Peyer's patch (tissue), 4 donors: Measurements from ENCODE around the gene CUL3. TPM values are rescaled to one million over a fixed set of nuclear protein-coding genes. Genes with fewer than 3 reads are reported as not detected.

Experiments used
- DNase-seq, 3 donors: peaks; one replicate each; pipeline ENCODE4 v3.0.0-alpha.2; 2017 to 2019
- H3K27ac ChIP-seq, 4 donors: fragments of 200-600 bp; sonication (generic); one replicate each; pipeline ENCODE4 v1.5.1; 2016 to 2019
- H3K27me3 ChIP-seq, 2 donors: fragments of 200-600 bp; sonication (generic); one replicate each; pipeline ENCODE4 v1.5.1; 2019
- H3K36me3 ChIP-seq, 3 donors: fragments of 200-600 bp; sonication (generic); one replicate each; pipeline ENCODE4 v1.5.1; 2016 to 2019
- H3K4me1 ChIP-seq, 4 donors: fragments of 200-600 bp; sonication (generic); one replicate each; pipeline ENCODE4 v1.5.1; 2016 to 2019
- H3K4me3 ChIP-seq, 4 donors: fragments of 200-600 bp; sonication (generic); 1 replicate in 3 of 4; 2 replicates in 1 of 4; pipeline ENCODE4 v1.5.1; 2016 to 2019; ENCODE audit warnings: mild to moderate bottlenecking in 1 of 4
- H3K9me3 ChIP-seq, 4 donors: fragments of 200-600 bp; sonication (generic); one replicate each; pipeline ENCODE4 v1.5.1; 2016 to 2019; ENCODE audit warnings: mild to moderate bottlenecking in 1 of 4
- POLR2A ChIP-seq, 2 donors: fragments of 450-650 bp; IDR thresholded peaks; one replicate each; pipeline ENCODE4 v1.5.1; 2017; ENCODE audit warnings: antibody characterized with exemption in 2 of 2, mild to moderate bottlenecking in 2 of 2, moderate library complexity in 2 of 2
- total RNA-seq, 4 donors: library from RNA; depleted of rRNA; stranded (reverse); fragments of >200 nt; gene quantifications; one replicate each; pipeline ENCODE4 v1.1.0, GENCODE V29; 2016
- TF ChIP-seq, protein P1 (sequence below), 6 experiments: fragments of 450-650 bp in 4 of 6; fragments of 200-600 bp in 2 of 6; sonication (generic) in 1 of 6; IDR thresholded peaks; one replicate each; pipeline ENCODE4 v1.5.1; 2017 to 2019; ENCODE audit warnings: antibody characterized with exemption in 6 of 6, mild to moderate bottlenecking in 3 of 6, moderate library complexity in 1 of 6

CUL3 gene
- total RNA-seq, 4 donors from 2014 or later: 40.5 to 96.6 (median 77.1) TPM

DNA sequence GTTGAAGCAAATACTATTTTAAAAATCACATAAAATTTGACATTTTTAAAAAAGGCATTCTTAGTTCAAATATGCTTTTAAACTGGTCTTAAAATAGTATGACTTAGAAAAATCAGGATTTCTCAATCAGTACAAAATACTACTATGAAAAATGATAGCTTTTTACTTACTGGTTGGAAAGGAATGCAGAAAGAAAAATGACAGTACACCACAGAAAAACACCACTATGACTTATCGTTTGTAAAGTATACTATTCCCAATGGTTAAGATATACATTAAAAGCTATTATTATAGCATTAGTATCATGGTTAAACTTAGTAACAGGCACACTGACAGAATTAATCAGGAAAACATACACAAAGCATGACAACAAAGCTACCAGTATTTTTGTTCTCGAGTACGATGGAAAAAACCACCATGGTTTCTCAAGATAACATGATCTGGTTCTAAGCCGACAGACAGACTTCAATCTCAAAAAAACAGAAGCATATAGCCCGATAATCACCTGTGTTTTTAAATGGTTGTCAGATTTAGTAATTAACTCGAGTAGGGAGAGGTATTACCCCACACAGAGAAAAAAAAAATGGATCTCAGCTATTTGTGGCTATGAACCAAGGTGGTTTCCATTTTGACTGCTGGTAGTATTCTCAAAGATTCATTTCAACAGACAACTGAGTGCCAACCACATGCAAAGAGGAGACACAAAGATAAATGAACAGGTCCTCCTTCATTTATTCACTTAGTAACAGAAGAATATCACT, 39.1 kb downstream of the CUL3 start:
- Histone ChIP-seq H3K4me1 (peaks cover 0 to 9% (median 0%) of the 10 kb centered on the region in 4 donors), H3K9me3 (no peaks in the 10 kb centered on the region), H3K36me3 (peaks cover 0 to 11% (median 0%) of the 10 kb centered on the region in 3 donors), H3K4me3 (no peak overlapping the region), H3K27me3 (no peaks in the 10 kb centered on the region), H3K27ac (no peak overlapping the region)
- TF ChIP-seq, protein P1, sequence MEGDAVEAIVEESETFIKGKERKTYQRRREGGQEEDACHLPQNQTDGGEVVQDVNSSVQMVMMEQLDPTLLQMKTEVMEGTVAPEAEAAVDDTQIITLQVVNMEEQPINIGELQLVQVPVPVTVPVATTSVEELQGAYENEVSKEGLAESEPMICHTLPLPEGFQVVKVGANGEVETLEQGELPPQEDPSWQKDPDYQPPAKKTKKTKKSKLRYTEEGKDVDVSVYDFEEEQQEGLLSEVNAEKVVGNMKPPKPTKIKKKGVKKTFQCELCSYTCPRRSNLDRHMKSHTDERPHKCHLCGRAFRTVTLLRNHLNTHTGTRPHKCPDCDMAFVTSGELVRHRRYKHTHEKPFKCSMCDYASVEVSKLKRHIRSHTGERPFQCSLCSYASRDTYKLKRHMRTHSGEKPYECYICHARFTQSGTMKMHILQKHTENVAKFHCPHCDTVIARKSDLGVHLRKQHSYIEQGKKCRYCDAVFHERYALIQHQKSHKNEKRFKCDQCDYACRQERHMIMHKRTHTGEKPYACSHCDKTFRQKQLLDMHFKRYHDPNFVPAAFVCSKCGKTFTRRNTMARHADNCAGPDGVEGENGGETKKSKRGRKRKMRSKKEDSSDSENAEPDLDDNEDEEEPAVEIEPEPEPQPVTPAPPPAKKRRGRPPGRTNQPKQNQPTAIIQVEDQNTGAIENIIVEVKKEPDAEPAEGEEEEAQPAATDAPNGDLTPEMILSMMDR (IDR thresholded peaks at IDR 0.05): no peak
- no peak for TF ChIP-seq POLR2A (IDR thresholded peaks at IDR 0.05)
- no peak for DNase-seq

DNA sequence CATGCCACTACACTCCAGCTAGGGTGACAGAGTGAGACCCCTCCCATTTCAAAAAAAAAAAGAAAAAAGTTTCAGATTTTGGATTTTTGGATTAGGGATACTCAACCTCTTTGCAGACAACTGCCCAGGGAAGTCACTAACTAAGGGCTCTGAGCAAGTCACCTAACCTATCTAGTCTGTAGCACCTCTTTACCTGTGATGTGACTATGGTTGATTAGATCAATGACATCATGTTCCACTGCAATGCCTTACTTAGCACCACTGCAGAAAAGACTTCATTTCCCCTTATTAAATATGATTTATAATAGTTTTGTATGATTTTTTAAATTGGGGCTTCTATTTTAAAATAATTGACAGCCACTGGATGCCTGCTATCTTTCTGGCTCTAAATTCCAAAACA, 41.2 kb downstream of the CUL3 start:
- Histone ChIP-seq H3K4me3 (no peak overlapping the region), H3K9me3 (no peaks in the 10 kb centered on the region), H3K27ac (no peak overlapping the region), H3K36me3 (peaks cover 0 to 18% (median 0%) of the 10 kb centered on the region in 3 donors), H3K27me3 (no peaks in the 10 kb centered on the region), H3K4me1 (peaks cover 0 to 9% (median 0%) of the 10 kb centered on the region in 4 donors)
- DNase-seq: no peak
- TF ChIP-seq, protein P1 (IDR thresholded peaks at IDR 0.05): no peak
- TF ChIP-seq POLR2A (IDR thresholded peaks at IDR 0.05): no peak

DNA sequence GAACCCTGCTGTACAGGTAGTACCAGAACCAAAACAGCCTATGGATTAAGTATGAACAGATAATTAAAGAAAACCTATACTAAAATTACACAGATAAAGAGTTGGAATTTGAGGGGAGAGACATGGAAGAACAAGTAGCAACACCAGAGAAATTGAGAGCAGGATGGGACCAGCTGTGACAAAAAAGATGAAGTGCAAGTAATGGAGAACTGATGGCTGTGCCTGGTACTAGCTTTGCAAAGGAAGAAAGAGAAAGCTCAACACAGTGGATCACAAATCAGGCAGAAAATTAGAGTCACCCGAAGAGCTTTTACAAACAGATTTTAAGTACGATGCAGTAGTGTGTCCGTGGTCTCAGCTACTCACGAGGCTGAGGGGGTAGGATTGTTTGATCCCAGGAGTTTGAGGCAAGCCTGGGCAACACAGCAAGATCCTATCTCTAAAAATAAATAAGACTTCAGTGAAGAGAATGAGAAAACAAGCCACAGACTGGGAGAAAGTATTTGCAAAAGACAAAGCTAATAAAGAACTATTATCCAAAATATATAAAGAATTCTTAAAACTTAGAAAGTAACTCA, 46.5 kb downstream of the CUL3 start:
- Histone ChIP-seq H3K27ac (no peak overlapping the region), H3K36me3 (peaks cover 0 to 18% (median 0%) of the 10 kb centered on the region in 3 donors), H3K9me3 (no peaks in the 10 kb centered on the region), H3K4me3 (no peak overlapping the region), H3K4me1 (no peaks in the 10 kb centered on the region), H3K27me3 (no peaks in the 10 kb centered on the region)
- no peak for DNase-seq
- no peak for TF ChIP-seq POLR2A (IDR thresholded peaks at IDR 0.05)
- TF ChIP-seq, protein P1 (IDR thresholded peaks at IDR 0.05): no peak

DNA sequence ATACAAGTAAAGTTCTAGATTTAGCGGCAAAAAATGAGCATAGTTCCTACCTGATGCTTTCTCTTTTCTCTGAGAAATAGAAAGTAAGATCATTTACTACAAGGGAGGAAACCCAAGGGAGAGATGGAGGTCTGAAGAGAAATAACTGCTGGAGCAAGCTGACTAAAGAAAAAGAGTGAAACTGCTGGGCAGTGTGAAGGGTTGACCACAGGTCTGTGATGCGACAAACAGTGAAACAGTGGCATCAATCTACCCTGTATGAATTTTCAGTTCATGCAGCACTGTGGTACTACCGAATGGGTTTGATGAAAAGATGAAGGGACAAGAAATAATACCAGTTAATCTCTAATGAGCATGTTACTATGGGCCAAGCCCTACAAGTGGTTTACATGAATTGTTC, 52.2 kb downstream of the CUL3 start:
- Histone ChIP-seq H3K9me3 (no peaks in the 10 kb centered on the region), H3K4me3 (no peak overlapping the region), H3K27ac (no peak overlapping the region), H3K36me3 (peaks cover 0 to 16% (median 0%) of the 10 kb centered on the region in 3 donors), H3K27me3 (no peaks in the 10 kb centered on the region), H3K4me1 (no peaks in the 10 kb centered on the region)
- TF ChIP-seq POLR2A (IDR thresholded peaks at IDR 0.05): no peak
- no peak for DNase-seq

DNA sequence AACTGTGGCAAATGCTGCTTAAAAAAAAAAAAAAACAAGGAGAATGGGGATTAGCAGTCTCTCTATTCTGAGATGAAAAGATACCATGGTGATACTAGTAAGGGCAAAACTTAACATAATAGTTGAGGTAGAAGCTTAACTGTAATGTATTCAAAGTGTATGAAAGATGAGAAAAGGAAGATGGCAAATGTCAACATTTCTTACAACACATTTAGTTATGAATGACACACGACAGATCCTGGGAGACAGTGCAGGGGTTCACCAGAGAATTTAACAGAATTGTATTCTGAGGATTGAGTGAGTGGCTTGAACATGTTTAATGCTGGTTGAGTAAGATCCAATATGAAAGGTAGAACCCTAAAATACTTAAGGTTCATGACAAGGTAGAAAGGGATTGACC, 52.7 kb downstream of the CUL3 start:
- no peak overlapping the region for H3K4me3 ChIP-seq
- TF ChIP-seq, protein P1 (IDR thresholded peaks at IDR 0.05): no peak
- TF ChIP-seq POLR2A (IDR thresholded peaks at IDR 0.05): no peak
- no peaks in the 10 kb centered on the region for H3K27me3 ChIP-seq

DNA sequence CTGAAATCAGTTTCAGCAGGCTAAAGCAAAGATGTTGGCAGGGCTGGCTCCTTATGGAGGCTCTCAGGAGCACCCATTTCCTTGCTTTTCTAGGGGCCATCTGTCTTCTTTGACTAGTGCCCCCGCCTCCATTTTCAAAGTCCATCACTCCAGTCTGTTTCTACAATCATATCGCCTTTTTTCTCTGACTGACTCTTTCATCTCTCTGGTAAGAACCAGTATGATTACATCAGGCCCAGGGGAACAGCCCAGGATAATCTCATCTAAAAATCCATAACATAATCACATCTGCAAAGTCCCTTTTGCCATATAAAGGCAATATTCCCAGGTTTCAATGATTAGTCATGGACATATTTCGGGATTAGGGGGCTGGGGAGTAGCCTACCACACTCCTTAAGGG, 57.0 kb downstream of the CUL3 start:
- Histone ChIP-seq H3K9me3 (no peaks in the 10 kb centered on the region), H3K27me3 (no peaks in the 10 kb centered on the region), H3K27ac (no peak overlapping the region), H3K4me3 (no peak overlapping the region), H3K36me3 (peaks cover 0 to 15% (median 0%) of the 10 kb centered on the region in 3 donors), H3K4me1 (peaks cover 0 to 11% (median 0%) of the 10 kb centered on the region in 4 donors)
- TF ChIP-seq POLR2A (IDR thresholded peaks at IDR 0.05): no peak
- DNase-seq: no peak

More for the DNA sequence above, 52.7 kb downstream of the CUL3 start:
- H3K9me3 ChIP-seq: no peaks in the 10 kb centered on the region
- peaks cover 0 to 16% (median 0%) of the 10 kb centered on the region in 3 donors for H3K36me3 ChIP-seq
- DNase-seq: no peak
- H3K27ac ChIP-seq: no peak overlapping the region
- no peaks in the 10 kb centered on the region for H3K4me1 ChIP-seq
